ENCODE data around the gene ARL6. TPM values are rescaled to one million over a fixed set of nuclear protein-coding genes. Genes with fewer than 3 reads are reported as not detected.

ARL6 gene
- total and polyA plus RNA-seq, 2 of the 8 experiments (the other 6 are each of a cell fraction or from before 2014, with no cell fraction given) = 1.8 to 12.0 TPM

DNA sequence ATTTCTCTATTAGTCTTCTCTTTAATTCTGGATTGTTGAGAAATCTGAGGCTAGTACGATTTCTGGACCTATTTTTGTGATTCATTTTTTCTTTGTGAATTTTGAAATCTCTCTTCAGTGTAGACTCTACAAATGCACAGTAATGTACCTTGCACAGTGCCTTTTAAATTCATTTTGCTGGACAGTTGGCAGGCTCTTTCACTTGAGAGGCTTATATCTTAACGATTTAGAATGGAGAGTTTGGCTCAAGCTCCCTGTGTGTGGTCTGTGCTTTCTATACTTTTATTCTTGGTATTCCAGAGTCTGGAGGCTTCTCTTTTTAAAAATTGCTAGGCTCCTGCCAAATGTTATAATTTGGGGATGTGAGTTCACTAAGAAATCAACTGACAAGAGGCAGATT is 66.1 kb downstream of the ARL6 start:
- H2AK5ac ChIP-seq (ENCODE audit: low read depth, low read length) = no peak overlapping the region
- no peak overlapping the region for H2BK5ac ChIP-seq (ENCODE audit: low read depth, low read length)
- H2AFZ ChIP-seq (ENCODE audit: low read length) = no peak overlapping the region
- TF ChIP-seq RXRA (IDR thresholded peaks at IDR 0.05; ENCODE audit: insufficient read depth, low read depth, low read length) (no peak), RNF2 (IDR thresholded peaks at IDR 0.05; ENCODE audit: borderline replicate concordance, low read depth, low read length, missing control alignments, poor library complexity, severe bottlenecking) (no peak), POLR2AphosphoS5 (IDR thresholded peaks at IDR 0.05; ENCODE audit: low read depth, low read length) (no peak), CREB1 (IDR thresholded peaks at IDR 0.05) (no peak), SIRT6 (IDR thresholded peaks at IDR 0.05; ENCODE audit: low read length) (no peak), EGR1 (IDR thresholded peaks at IDR 0.05; ENCODE audit: borderline replicate concordance, low read depth, low read length) (no peak)
- no peak overlapping the region for H3K27ac ChIP-seq (ENCODE audit: low read depth, low read length)
- DNase-seq (ENCODE audit: low read depth in 1 of 2, low spot score in 2 of 2) (no peak), FAIRE-seq (no peak)
- 0 out of 4 replicates have a peak, but pooled peaks cover 0 to 5% of the 10 kb centered on the region in 2 experiments for H3K79me2 ChIP-seq (ENCODE audit: control insufficient read depth in 1 of 2, insufficient read depth in 2 of 2, low read length in 2 of 2)
- H2BK15ac ChIP-seq (ENCODE audit: low read length) = no peak overlapping the region
- no peak overlapping the region for H3K4me3 ChIP-seq (ENCODE audit: extremely low read depth in 1 of 4, insufficient read depth in 2 of 4, low read depth in 3 of 4, low read length in 4 of 4)
- H3K36me3 ChIP-seq (ENCODE audit: control insufficient read depth in 2 of 4, insufficient read depth in 4 of 4, low read length in 3 of 4) = no peaks in the 10 kb centered on the region
- H3K4ac ChIP-seq (replicated peaks; ENCODE audit: insufficient read length, low read depth, low read length) = no peak overlapping the region
- no peak overlapping the region for H3K4me2 ChIP-seq (ENCODE audit: insufficient read depth in 1 of 2, low read depth in 2 of 2, low read length in 2 of 2)
- no peak overlapping the region for H4K91ac ChIP-seq (replicated peaks; ENCODE audit: insufficient read length, low read length)
- H4K8ac ChIP-seq (ENCODE audit: extremely low read depth, insufficient read depth, low read length) = no peak overlapping the region
- no peaks in the 10 kb centered on the region for H3K9me3 ChIP-seq (ENCODE audit: insufficient read depth in 2 of 2, low read depth in 1 of 2, low read length in 1 of 2)
- H3K14ac ChIP-seq (ENCODE audit: insufficient read length) = no peak overlapping the region
- H3K9ac ChIP-seq (replicated peaks in 1 of 4; ENCODE audit: extremely low read depth in 1 of 4, low read depth in 3 of 4, low read length in 3 of 4) = no peak overlapping the region
- no peak overlapping the region for H2BK20ac ChIP-seq (ENCODE audit: low read length)
- no peak overlapping the region for H4K5ac ChIP-seq (ENCODE audit: insufficient read length, low read depth, low read length)
- no peaks in the 10 kb centered on the region for H3K79me1 ChIP-seq (ENCODE audit: low read depth, low read length)
- H3K23me2 ChIP-seq (ENCODE audit: low read depth, low read length) = no peaks in the 10 kb centered on the region
- no peak overlapping the region for H3K18ac ChIP-seq (ENCODE audit: extremely low read depth, low read length)
- ChIA-PET CTCF (ENCODE audit: partially characterized antibody) (no interaction called here), POLR2A (ENCODE audit: partially characterized antibody) (no interaction called here)
- H2BK12ac ChIP-seq (ENCODE audit: low read depth, low read length) = no peak overlapping the region
- H3K23ac ChIP-seq (ENCODE audit: insufficient read length) = no peak overlapping the region
- H3K4me1 ChIP-seq (replicated peaks in 1 of 4; ENCODE audit: control insufficient read depth in 3 of 4, insufficient read depth in 4 of 4, low read length in 3 of 4) = no peaks in the 10 kb centered on the region
- H2BK120ac ChIP-seq (replicated peaks; ENCODE audit: low read depth, low read length) = no peak overlapping the region
- H3K56ac ChIP-seq (replicated peaks; ENCODE audit: insufficient read length, low read depth, low read length) = no peak overlapping the region
- H3K27me3 ChIP-seq (replicated peaks in 1 of 4; ENCODE audit: control insufficient read depth in 3 of 4, extremely low read depth in 1 of 4, insufficient read depth in 3 of 4, low read length in 3 of 4) = no peaks in the 10 kb centered on the region
- no peaks in the 10 kb centered on the region for H4K20me1 ChIP-seq (replicated peaks in 1 of 2; ENCODE audit: control insufficient read depth in 1 of 2, insufficient read depth in 2 of 2, low read length in 2 of 2)
- 86% methylated on average over 2 of the region's 2 CpGs; no CpG with 5 or more reads in 1 of the 2 experiments for WGBS, 2 experiments (ENCODE audit: extremely low coverage in 1 of 2, insufficient coverage in 1 of 2, insufficient read length in 1 of 2, insufficient replicate concordance in 2 of 2, low coverage in 1 of 2, low lambda C conversion rate in 2 of 2, missing lambda C conversion rate in 1 of 2)

Measured in H1 (cell line).